ENCODE results near the gene RAPGEF4.

- no peak for TF ChIP-seq CTCF (tag by site-specific recombination; IDR thresholded peaks at IDR 0.05)
- TF ChIP-seq ZNF677 (tag by site-specific recombination; IDR thresholded peaks at IDR 0.05): no peak
- no peak for TF ChIP-seq PRDM4 (tag by site-specific recombination; IDR thresholded peaks at IDR 0.05)
- no peak for TF ChIP-seq YY1 (tag by site-specific recombination; IDR thresholded peaks at IDR 0.05)
- no peak for TF ChIP-seq ZBTB1 (tag by site-specific recombination; IDR thresholded peaks at IDR 0.05)
- TF ChIP-seq BCL6B (tag by site-specific recombination; IDR thresholded peaks at IDR 0.05): no peak
- TF ChIP-seq ZNF561 (tag by site-specific recombination; IDR thresholded peaks at IDR 0.05; ENCODE audit: borderline replicate concordance): no peak
- TF ChIP-seq ZNF654 (tag by site-specific recombination; IDR thresholded peaks at IDR 0.05; ENCODE audit: low read depth): no peak
- no peak for TF ChIP-seq SP2 (tag by site-specific recombination; IDR thresholded peaks at IDR 0.05)
- TF ChIP-seq KLF10 (tag by site-specific recombination; IDR thresholded peaks at IDR 0.05): no peak
- TF ChIP-seq ZFP37 (tag by site-specific recombination; IDR thresholded peaks at IDR 0.05): no peak
- TF ChIP-seq ZNF274 (IDR thresholded peaks at IDR 0.05; ENCODE audit: low read length): no peak
- no peak for TF ChIP-seq ZNF274 (tag by site-specific recombination; IDR thresholded peaks at IDR 0.05; ENCODE audit: borderline replicate concordance)
- TF ChIP-seq ZNF416 (tag by site-specific recombination; IDR thresholded peaks at IDR 0.05): no peak
- TF ChIP-seq PATZ1 (tag by site-specific recombination; IDR thresholded peaks at IDR 0.05): no peak
Observed at GRCh38 chr2:172726172-172726735, 9.4 kb upstream of the RAPGEF4 start.
